ENCODE measurements around the gene MED31.

GRCh38 chr17:6696906-6697305 is 45.5 kb upstream of the MED31 start:
- TF ChIP-seq CTCF (IDR thresholded peaks at IDR 0.05 in 8 of 11, conservative IDR thresholded peaks at IDR 0.05 in 3 of 11) (no peak), POLR2A (IDR thresholded peaks at IDR 0.05) (no peak), POLR2AphosphoS5 (IDR thresholded peaks at IDR 0.05) (no peak)
